Mesendoderm (in vitro differentiated cells): ENCODE results near the gene CLCN4.

Experiments
- DNase-seq: peaks from one replicate; pipeline ENCODE4 v3.0.0; 2013
- H2AK5ac ChIP-seq: 2 replicates; pipeline ENCODE4 v1.6.1; 2013; ENCODE audit warnings: low read length, inconsistent platforms
- H2BK120ac ChIP-seq: 2 replicates; pipeline ENCODE4 v1.6.1; 2013; ENCODE audit warnings: low read depth, mild to moderate bottlenecking, low read length, moderate library complexity, mixed read lengths
- H2BK15ac ChIP-seq: replicated peaks from 2 replicates; pipeline ENCODE4 v1.6.1; 2013; ENCODE audit warnings: low read depth, mild to moderate bottlenecking, moderate library complexity
- H2BK5ac ChIP-seq: 2 replicates; pipeline ENCODE4 v1.6.1; 2013; ENCODE audit warnings: low read length, inconsistent platforms
- H3K18ac ChIP-seq: 2 replicates; pipeline ENCODE4 v1.6.1; 2013; ENCODE audit warnings: mild to moderate bottlenecking, low read length, mixed read lengths
- H3K23ac ChIP-seq: one replicate; pipeline ENCODE4 v1.6.1; 2013; ENCODE audit warnings: low read length
- H3K27ac ChIP-seq: 2 replicates; pipeline ENCODE4 v1.5.1; 2013; ENCODE audit warnings: low read depth, mild to moderate bottlenecking, inconsistent platforms, low read length, moderate library complexity
- H3K27me3 ChIP-seq: 2 replicates; pipeline ENCODE4 v1.6.1; 2013; ENCODE audit warnings: low read length, control low read depth, mild to moderate bottlenecking, inconsistent platforms; ENCODE audit not compliant: insufficient read depth, poor library complexity
- H3K36me3 ChIP-seq: 2 replicates; pipeline ENCODE4 v1.6.1; 2013; ENCODE audit warnings: low read length, inconsistent platforms; ENCODE audit not compliant: control insufficient read depth, insufficient read depth
- H3K4ac ChIP-seq: one replicate; pipeline ENCODE4 v1.6.1; 2013; ENCODE audit warnings: low read depth, mild to moderate bottlenecking, low read length, moderate library complexity
- H3K4me1 ChIP-seq: 2 replicates; pipeline ENCODE4 v1.6.1; 2013; ENCODE audit warnings: low read depth, low read length, inconsistent platforms; ENCODE audit not compliant: control insufficient read depth
- H3K4me2 ChIP-seq: 2 replicates; pipeline ENCODE4 v1.6.1; 2013; ENCODE audit warnings: low read length
- H3K4me3 ChIP-seq: 2 replicates; pipeline ENCODE4 v1.5.1; 2013; ENCODE audit warnings: mild to moderate bottlenecking, low read length
- H3K56ac ChIP-seq: one replicate; pipeline ENCODE4 v1.6.1; 2013; ENCODE audit warnings: low read length
- H3K79me1 ChIP-seq: 2 replicates; pipeline ENCODE4 v1.6.1; 2013; ENCODE audit warnings: low read length, inconsistent platforms
- H3K79me2 ChIP-seq: 2 replicates; pipeline ENCODE4 v1.6.1; 2013; ENCODE audit warnings: mild to moderate bottlenecking, low read length; ENCODE audit not compliant: control insufficient read depth, insufficient read depth
- H3K9ac ChIP-seq: 2 replicates; pipeline ENCODE4 v1.6.1; 2013; ENCODE audit warnings: low read length, inconsistent platforms
- H4K5ac ChIP-seq: one replicate; pipeline ENCODE4 v1.6.1; 2013; ENCODE audit warnings: low read length
- H4K8ac ChIP-seq: one replicate; pipeline ENCODE4 v1.6.1; 2013; ENCODE audit warnings: low read depth, mild to moderate bottlenecking, control low read depth, low read length, moderate library complexity
- WGBS: extraction: QIAGEN DNeasy Blood & Tissue Kit; methylation state at CpG from one replicate; pipeline ENCODE4 v1.1.7; 2013; ENCODE audit warnings: low lambda C conversion rate, missing lambda C conversion rate; ENCODE audit not compliant: insufficient coverage; ENCODE audit errors: extremely low coverage; 5-methylcytosine and 5-hydroxymethylcytosine counted together

CLCN4 gene

GRCh38 chrX:10221651-10222050 lies 64.9 kb downstream of the CLCN4 start:
- Histone ChIP-seq H3K79me2 (no peaks in the 10 kb centered on the region), H2BK15ac (no peak overlapping the region), H3K56ac (no peak overlapping the region), H3K27ac (no peak overlapping the region), H3K23ac (no peak overlapping the region), H2BK120ac (no peak overlapping the region), H3K4me3 (no peak overlapping the region), H2AK5ac (no peak overlapping the region), H4K8ac (no peak overlapping the region), H3K18ac (no peak overlapping the region), H3K4me1 (no peaks in the 10 kb centered on the region), H3K79me1 (no peaks in the 10 kb centered on the region), H3K9ac (no peak overlapping the region), H4K5ac (no peak overlapping the region), H3K4ac (no peak overlapping the region), H3K4me2 (no peak overlapping the region), H2BK5ac (no peak overlapping the region), H3K36me3 (no peaks in the 10 kb centered on the region), H3K27me3 (no peaks in the 10 kb centered on the region)
- no peak for DNase-seq
- no CpG with 5 or more reads among the region's 6 CpGs for WGBS

DNA sequence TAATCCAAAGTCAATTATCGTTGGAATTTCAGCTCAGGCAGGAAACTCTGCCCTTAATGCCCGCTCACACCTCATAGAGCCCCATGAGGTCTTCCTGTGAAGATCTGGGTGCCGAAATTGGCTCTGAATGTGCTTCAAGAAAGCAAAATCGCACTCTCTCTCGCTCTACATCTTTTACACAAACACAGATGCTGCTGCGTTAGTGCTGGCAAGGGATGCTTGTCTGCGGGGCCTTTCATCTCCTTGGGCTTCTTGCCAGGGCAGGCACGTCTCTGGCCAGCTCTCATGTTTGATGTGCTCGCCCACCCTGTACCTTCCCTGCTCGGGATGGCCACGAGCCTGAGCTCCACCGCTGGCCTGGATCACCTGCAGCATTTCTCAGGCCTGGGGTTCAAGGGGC lies 66.5 kb downstream of the CLCN4 start:
- Histone ChIP-seq H3K79me2 (no peaks in the 10 kb centered on the region), H3K79me1 (no peaks in the 10 kb centered on the region), H4K8ac (no peak overlapping the region), H4K5ac (no peak overlapping the region), H2BK120ac (no peak overlapping the region), H3K4me3 (no peak overlapping the region), H3K56ac (no peak overlapping the region), H3K4ac (no peak overlapping the region), H3K27me3 (no peaks in the 10 kb centered on the region), H3K4me2 (no peak overlapping the region), H3K23ac (no peak overlapping the region), H2AK5ac (no peak overlapping the region), H3K27ac (no peak overlapping the region), H3K18ac (no peak overlapping the region), H2BK15ac (no peak overlapping the region), H3K9ac (no peak overlapping the region), H3K36me3 (no peaks in the 10 kb centered on the region), H3K4me1 (no peaks in the 10 kb centered on the region), H2BK5ac (no peak overlapping the region)
- no peak for DNase-seq
- WGBS: no CpG with 5 or more reads among the region's 12 CpGs

- Histone ChIP-seq H4K8ac (no peak overlapping the region), H3K79me1 (no peaks in the 10 kb centered on the region), H3K27ac (no peak overlapping the region), H4K5ac (no peak overlapping the region), H3K18ac (no peak overlapping the region), H2BK15ac (no peak overlapping the region), H3K4ac (no peak overlapping the region), H3K4me1 (no peaks in the 10 kb centered on the region), H3K23ac (no peak overlapping the region), H3K4me3 (no peak overlapping the region), H3K9ac (no peak overlapping the region), H3K79me2 (no peaks in the 10 kb centered on the region), H2BK120ac (no peak overlapping the region), H2AK5ac (no peak overlapping the region), H3K27me3 (no peaks in the 10 kb centered on the region), H2BK5ac (no peak overlapping the region), H3K56ac (no peak overlapping the region), H3K36me3 (no peaks in the 10 kb centered on the region), H3K4me2 (no peak overlapping the region)
- WGBS: no CpG with 5 or more reads among the region's 8 CpGs
- no peak for DNase-seq
Observed at GRCh38 chrX:10223781-10224180, 67.0 kb downstream of the CLCN4 start.

DNA sequence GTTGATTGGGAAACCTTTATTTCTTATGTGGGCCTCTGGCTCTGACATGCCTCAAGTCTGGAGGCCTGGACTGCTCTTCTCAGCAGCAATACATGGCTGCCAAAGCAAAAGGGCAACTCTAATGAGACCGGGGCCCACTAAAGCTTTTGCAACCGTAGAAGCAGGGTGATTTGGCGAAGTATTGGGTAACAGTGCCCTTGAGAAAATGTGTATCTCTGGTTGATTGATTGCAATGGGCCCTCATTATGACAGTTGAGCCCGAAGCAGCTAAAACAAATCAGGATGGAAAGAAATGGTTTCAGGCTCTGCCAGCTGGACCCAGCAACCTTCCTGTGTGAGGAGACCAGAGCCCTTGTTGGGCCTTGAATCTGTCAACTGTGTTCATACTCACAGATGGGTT lies 73.4 kb downstream of the CLCN4 start:
- no peak overlapping the region for H3K4me3 ChIP-seq
- no peak overlapping the region for H3K27ac ChIP-seq
- H3K4me2 ChIP-seq: no peak overlapping the region
- no peaks in the 10 kb centered on the region for H3K79me2 ChIP-seq
- WGBS: no CpG with 5 or more reads among the region's 4 CpGs
- H4K8ac ChIP-seq: no peak overlapping the region
- no peak overlapping the region for H3K9ac ChIP-seq
- no peaks in the 10 kb centered on the region for H3K36me3 ChIP-seq
- no peak overlapping the region for H2BK15ac ChIP-seq
- no peaks in the 10 kb centered on the region for H3K4me1 ChIP-seq
- H2BK120ac ChIP-seq: no peak overlapping the region
- no peaks in the 10 kb centered on the region for H3K79me1 ChIP-seq
- no peak overlapping the region for H2AK5ac ChIP-seq
- H3K18ac ChIP-seq: no peak overlapping the region
- no peak overlapping the region for H3K4ac ChIP-seq
- no peaks in the 10 kb centered on the region for H3K27me3 ChIP-seq
- no peak overlapping the region for H3K56ac ChIP-seq
- DNase-seq: no peak
- H2BK5ac ChIP-seq: no peak overlapping the region
- H4K5ac ChIP-seq: no peak overlapping the region
- H3K23ac ChIP-seq: no peak overlapping the region

DNA sequence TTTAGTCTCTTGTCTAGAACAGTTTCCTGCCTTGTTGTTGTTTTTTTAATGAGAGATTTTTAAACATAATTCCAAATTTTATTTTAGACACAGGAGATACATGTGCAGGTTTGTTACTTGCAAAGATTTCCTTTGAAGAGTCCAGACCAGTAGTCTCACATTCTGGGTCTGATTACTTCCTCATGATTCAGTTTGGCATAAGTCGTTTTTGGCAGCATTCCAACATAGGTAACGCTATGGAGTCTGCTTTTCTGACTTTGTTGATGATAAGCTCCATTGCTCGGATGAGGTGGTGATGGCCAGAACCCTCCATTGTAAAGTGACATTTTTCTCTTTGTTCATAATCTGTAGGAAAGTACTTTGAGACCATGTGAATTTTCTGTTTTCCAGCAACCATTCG lies 74.7 kb downstream of the CLCN4 start:
- H3K79me2 ChIP-seq: no peaks in the 10 kb centered on the region
- no peak overlapping the region for H3K23ac ChIP-seq
- H3K4ac ChIP-seq: no peak overlapping the region
- H3K56ac ChIP-seq: no peak overlapping the region
- no peak overlapping the region for H2BK5ac ChIP-seq
- no peak overlapping the region for H3K4me2 ChIP-seq
- no peak overlapping the region for H2AK5ac ChIP-seq
- no peak overlapping the region for H4K8ac ChIP-seq
- no peak for DNase-seq
- H4K5ac ChIP-seq: no peak overlapping the region
- WGBS: no CpG with 5 or more reads among the region's 4 CpGs
- no peak overlapping the region for H2BK120ac ChIP-seq
- no peaks in the 10 kb centered on the region for H3K36me3 ChIP-seq
- H3K4me1 ChIP-seq: no peaks in the 10 kb centered on the region
- H3K18ac ChIP-seq: no peak overlapping the region
- H3K27ac ChIP-seq: no peak overlapping the region
- no peak overlapping the region for H3K9ac ChIP-seq
- no peak overlapping the region for H2BK15ac ChIP-seq
- no peak overlapping the region for H3K4me3 ChIP-seq
- no peaks in the 10 kb centered on the region for H3K27me3 ChIP-seq
- no peaks in the 10 kb centered on the region for H3K79me1 ChIP-seq

GRCh38 chrX:10233173-10233572 lies 76.4 kb downstream of the CLCN4 start:
- Histone ChIP-seq H3K4me1 (no peaks in the 10 kb centered on the region), H3K27ac (no peak overlapping the region), H3K79me2 (no peaks in the 10 kb centered on the region), H3K27me3 (no peaks in the 10 kb centered on the region), H3K4ac (no peak overlapping the region), H3K79me1 (no peaks in the 10 kb centered on the region), H3K36me3 (no peaks in the 10 kb centered on the region), H3K4me3 (no peak overlapping the region), H2AK5ac (no peak overlapping the region), H2BK5ac (no peak overlapping the region), H2BK120ac (no peak overlapping the region), H3K56ac (no peak overlapping the region), H4K5ac (no peak overlapping the region), H3K18ac (no peak overlapping the region), H3K4me2 (no peak overlapping the region), H3K9ac (no peak overlapping the region), H4K8ac (no peak overlapping the region), H2BK15ac (no peak overlapping the region), H3K23ac (no peak overlapping the region)
- WGBS: no CpG with 5 or more reads among the region's 3 CpGs
- DNase-seq: no peak
